C1 segment of cervical spinal cord (tissue), 14 donors: ENCODE measurements around the gene WWC1.

Source experiments
- DNase-seq, 14 donors: peaks; one replicate each; lab custom pipeline; 2025; lab: John Stamatoyannopoulos, UW

The WWC1 gene

GRCh38 chr5:168482361-168482760, 190.9 kb downstream of the WWC1 start:
- DNase-seq, result no peak

GRCh38 chr5:168486136-168486879, 194.9 kb downstream of the WWC1 start, which contains the start of gene RARS1:
TSS of gene RARS1 (plus strand) at chr5:168486471. CDS start at chr5:168486499, 28 bp downstream.
- peak; percentile 37 to 97 (median 88) for DNase-seq

GRCh38 chr5:168489059-168489458, 197.6 kb downstream of the WWC1 start:
- no peak for DNase-seq

- no peak for DNase-seq
Measured at GRCh38 chr5:168494057-168494555, 202.7 kb downstream of the WWC1 start.

- DNase-seq, result no peak
Measured at GRCh38 chr5:168502563-168503237, 211.3 kb downstream of the WWC1 start.

GRCh38 chr5:168513861-168514428, 222.5 kb downstream of the WWC1 start:
- no peak for DNase-seq
